Gastrocnemius medialis (tissue), 4 donors: ENCODE results near the gene DHX16. TPM values are rescaled to one million over a fixed set of nuclear protein-coding genes. Genes with fewer than 3 reads are reported as not detected.
"Not testable (repeated sequence)": the region's sequence is repeated elsewhere in the genome, so short reads cannot be mapped to it uniquely, and the experiment has no call there.

Experiments used
- ATAC-seq, 2 donors: fragments of 150-250 bp; one replicate each; pipeline ENCODE4 v1.9.1; 2016
- DNase-seq, 2 donors: peaks; one replicate each; pipeline ENCODE4 v3.0.0-alpha.2; 2019
- H3K27ac ChIP-seq, 4 donors: fragments of 200-600 bp; sonication (generic); 1 replicate in 1 of 4; 2 replicates in 3 of 4; pipeline ENCODE4 v1.5.1; 2016 to 2018; ENCODE audit warnings: mild to moderate bottlenecking in 2 of 4, moderate library complexity in 1 of 4
- H3K27me3 ChIP-seq, 3 donors: fragments of 200-600 bp; sonication (generic) in 2 of 3; 1 replicate in 1 of 3; 2 replicates in 2 of 3; pipeline versions ENCODE4 v1.5.1 to v1.6.0; 2016 to 2019; ENCODE audit warnings: mild to moderate bottlenecking in 1 of 3, moderate library complexity in 1 of 3
- H3K36me3 ChIP-seq, 2 donors: fragments of 200-600 bp; sonication (generic) in 1 of 2; one replicate each; pipeline ENCODE4 v1.5.1; 2017 to 2018
- H3K4me1 ChIP-seq, 2 donors: fragments of 200-600 bp; sonication (generic) in 1 of 2; one replicate each; pipeline ENCODE4 v1.5.1; 2016 to 2017; ENCODE audit warnings: mild to moderate bottlenecking in 2 of 2
- H3K4me3 ChIP-seq, 4 donors: fragments of 200-600 bp; sonication (generic) in 3 of 4; 1 replicate in 1 of 4; 2 replicates in 3 of 4; pipeline ENCODE4 v1.5.1; 2016 to 2019; ENCODE audit warnings: mild to moderate bottlenecking in 2 of 4
- H3K9me3 ChIP-seq, 3 donors: fragments of 200-600 bp; sonication (generic) in 2 of 3; 1 replicate in 1 of 3; 2 replicates in 2 of 3; pipeline ENCODE4 v1.5.1; 2016 to 2019
- CTCF ChIP-seq, 5 experiments: fragments of 450-650 bp in 3 of 5; fragments of 200-600 bp in 2 of 5; sonication (generic) in 2 of 5; IDR thresholded peaks in 4 of 5; conservative IDR thresholded peaks in 1 of 5; 1 replicate in 4 of 5; 2 replicates in 1 of 5; pipeline ENCODE4 v1.5.1; 2016 to 2019; ENCODE audit warnings: antibody characterized with exemption in 5 of 5, mild to moderate bottlenecking in 3 of 5, moderate library complexity in 3 of 5
- POLR2A ChIP-seq, 2 donors: fragments of 450-650 bp; IDR thresholded peaks; one replicate each; pipeline ENCODE4 v1.6.1; 2017; ENCODE audit warnings: antibody characterized with exemption in 2 of 2, mild to moderate bottlenecking in 2 of 2, moderate library complexity in 2 of 2
- in situ Hi-C, 4 donors: fragments of 200-750 bp; cut with MboI; loops; one replicate each; pipeline versions ENCODE4 v1.15.0 to v1.8.0; 2017; ENCODE audit warnings: low sequenced_read_pairs in 4 of 4
- intact Hi-C: fragments of 100-400 bp; cut with DNase I; formaldehyde crosslinking; loops from one replicate; pipeline ENCODE4 v1.15.1; 2023; ENCODE audit warnings: low total_unique reads
- total RNA-seq, 4 donors: library from RNA; depleted of rRNA; stranded (reverse); fragments of >200 nt; gene quantifications; one replicate each; pipeline versions ENCODE4 v1.1.0 to v1.2.3, GENCODE V29; 2016

The DHX16 gene
- total RNA-seq: 10 to 100 TPM; 39.1 to 74.8 (median 49.4) TPM

DNA sequence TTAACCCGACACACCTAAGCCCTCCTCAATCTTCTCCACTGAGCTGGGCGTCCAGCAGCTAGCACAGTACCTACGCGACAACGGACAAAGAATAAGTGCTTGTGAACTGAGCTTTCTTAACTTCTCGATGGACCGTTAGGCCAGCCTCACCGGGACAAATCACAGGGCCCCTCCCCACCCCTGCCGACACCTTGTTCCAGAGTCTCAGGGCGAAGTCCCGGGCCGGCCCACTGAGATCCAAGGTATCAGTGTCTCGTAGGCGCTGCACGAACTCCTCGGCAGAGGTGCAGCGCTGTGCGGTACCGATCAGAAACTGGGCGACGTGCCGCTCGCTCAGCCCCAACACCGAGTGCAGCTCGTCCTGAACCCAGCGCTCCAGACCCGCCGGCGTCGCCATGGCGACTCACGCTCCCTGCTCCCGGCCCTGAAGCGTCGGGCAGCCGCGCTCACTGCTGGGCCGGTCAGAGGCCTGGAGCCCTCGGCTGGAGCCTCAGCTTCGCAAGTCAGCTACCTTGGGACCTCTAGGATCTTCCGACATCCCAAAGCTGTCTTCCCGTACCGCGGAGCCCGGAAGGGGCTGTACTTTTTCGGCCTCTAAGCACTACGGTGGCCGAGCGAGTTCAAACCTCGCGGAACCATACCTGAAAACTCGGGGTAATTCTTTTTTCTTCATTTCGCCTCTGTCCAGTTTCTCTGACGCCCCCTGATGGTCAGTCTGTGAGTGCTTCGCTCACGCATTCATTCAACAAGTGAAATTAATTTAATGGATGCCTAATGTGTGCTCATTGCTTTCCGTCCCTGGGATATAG lies at the start of gene DHX16:
Gene DHX16 (minus strand): TSS at position 562 of the 809 bp plus-strand sequence. CDS start 165 bp downstream, at position 397.
- in situ Hi-C loops (loop anchor here in 1 of 4 donors (25.0 kb wide), 1 partner anchor 415 kb away; no protein-coding TSS in a partner anchor), intact Hi-C loops (loop anchor here (1.0 to 5.0 kb wide), 6 partner anchors 18 to 240 kb away; partner anchors contain the start of genes C6orf136, HLA-E, MRPS18B and NRM)
- ATAC-seq (peak; percentile 90 to 94), DNase-seq (peak; percentile 91 to 96)
- H3K4me1 ChIP-seq: peaks cover 15 to 18% of the 10 kb centered on the region in 2 donors
- H3K27me3 ChIP-seq: no peaks in the 10 kb centered on the region
- peaks cover 0 to 46% of the 10 kb centered on the region in 2 donors for H3K36me3 ChIP-seq
- H3K27ac ChIP-seq: peak within 1 kb of the TSS; percentile 78 to 88 (median 82)
- peak in 1 of 2 donors; percentile 30 for TF ChIP-seq POLR2A (IDR thresholded peaks at IDR 0.05)
- TF ChIP-seq CTCF (IDR thresholded peaks at IDR 0.05 in 4 of 5, conservative IDR thresholded peaks at IDR 0.05 in 1 of 5): peak; percentile 65 to 89 (median 86)
- no peaks in the 10 kb centered on the region for H3K9me3 ChIP-seq
- H3K4me3 ChIP-seq: peak within 1 kb of the TSS; percentile 78 to 95 (median 91)

GRCh38 chr6:30722025-30722279 lies 49.1 kb upstream of the DHX16 start:
- in situ Hi-C loops: loop anchor here (5.0 kb wide), 2 partner anchors 40 to 45 kb away; no protein-coding TSS in a partner anchor
- DNase-seq: peak in 1 of 2 donors; percentile 49
- peak overlapping the region; percentile 94 to 99 (median 97) for H3K27ac ChIP-seq
- intact Hi-C loops: loop anchor here (1.0 kb wide), 1 partner anchor 43 kb away; no protein-coding TSS in a partner anchor
- peaks cover 26% of the 10 kb centered on the region in 2 donors for H3K4me1 ChIP-seq
- ATAC-seq, H3K27me3 ChIP-seq, H3K9me3 ChIP-seq: not testable (repeated sequence)
- peaks cover 0 to 40% of the 10 kb centered on the region in 2 donors for H3K36me3 ChIP-seq
- peak overlapping the region; percentile 67 to 99 (median 76) for H3K4me3 ChIP-seq

DNA sequence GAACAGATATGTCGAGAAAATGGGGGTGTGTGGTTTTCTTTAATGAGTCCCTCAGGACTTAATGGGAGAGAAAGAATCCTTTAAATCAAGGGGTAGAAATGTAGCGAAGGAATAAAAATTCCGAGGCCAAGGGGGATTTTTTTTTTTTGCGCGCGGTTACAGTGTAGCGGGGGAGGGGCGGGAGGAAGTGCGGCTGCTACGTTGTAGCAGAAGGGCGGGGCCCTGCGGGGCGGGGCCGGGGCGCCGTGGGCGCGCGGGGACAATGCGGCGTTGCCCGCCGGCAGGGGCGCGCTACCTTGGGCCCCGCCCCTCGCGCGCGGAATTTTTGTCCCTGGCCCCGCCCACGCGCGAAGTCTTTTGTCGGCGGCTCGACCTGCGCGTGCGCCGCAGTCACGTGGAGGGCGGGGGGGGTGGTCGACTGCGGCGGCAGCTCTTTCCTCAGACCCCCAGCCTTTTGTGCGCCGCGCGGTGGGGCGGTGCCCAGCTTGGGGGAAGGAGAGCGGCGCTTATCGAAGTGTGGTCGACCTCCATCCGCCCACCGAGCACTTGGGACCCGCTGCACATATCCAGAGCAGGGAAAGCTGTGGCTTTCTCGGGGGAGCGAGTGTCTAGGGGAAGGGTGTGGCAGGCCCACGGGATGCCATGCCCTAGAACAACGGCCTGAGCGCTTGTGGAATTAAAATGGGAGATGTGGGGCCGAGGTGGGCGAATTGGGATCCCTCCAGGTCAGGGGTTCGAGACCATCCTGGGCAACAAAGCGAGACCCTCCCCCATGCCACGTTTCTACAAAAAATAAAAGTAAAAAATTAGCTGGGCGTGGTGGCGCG lies 48.6 kb upstream of the DHX16 start:
- H3K27me3 ChIP-seq: no peaks in the 10 kb centered on the region
- peak overlapping the region; percentile 68 to 99 (median 81) for H3K4me3 ChIP-seq
- peaks cover 0 to 37% of the 10 kb centered on the region in 2 donors for H3K36me3 ChIP-seq
- H3K4me1 ChIP-seq: peaks cover 30% of the 10 kb centered on the region in 2 donors
- in situ Hi-C loops (loop anchor here (5.0 kb wide), 2 partner anchors 39 to 44 kb away; no protein-coding TSS in a partner anchor), intact Hi-C loops (loop anchor here (1.0 to 2.0 kb wide), 3 partner anchors 21 to 151 kb away; partner anchors contain the start of genes ABCF1 and FLOT1)
- peak; percentile 39 to 40 for TF ChIP-seq POLR2A (IDR thresholded peaks at IDR 0.05)
- peak; percentile 34 to 75 (median 52) for TF ChIP-seq CTCF (IDR thresholded peaks at IDR 0.05 in 4 of 5, conservative IDR thresholded peaks at IDR 0.05 in 1 of 5)
- H3K9me3 ChIP-seq: no peaks in the 10 kb centered on the region
- H3K27ac ChIP-seq: peak overlapping the region; percentile 94 to 99 (median 97)
- DNase-seq: peak; percentile 80 to 88
- peak; percentile 45 to 46 for ATAC-seq

DNA sequence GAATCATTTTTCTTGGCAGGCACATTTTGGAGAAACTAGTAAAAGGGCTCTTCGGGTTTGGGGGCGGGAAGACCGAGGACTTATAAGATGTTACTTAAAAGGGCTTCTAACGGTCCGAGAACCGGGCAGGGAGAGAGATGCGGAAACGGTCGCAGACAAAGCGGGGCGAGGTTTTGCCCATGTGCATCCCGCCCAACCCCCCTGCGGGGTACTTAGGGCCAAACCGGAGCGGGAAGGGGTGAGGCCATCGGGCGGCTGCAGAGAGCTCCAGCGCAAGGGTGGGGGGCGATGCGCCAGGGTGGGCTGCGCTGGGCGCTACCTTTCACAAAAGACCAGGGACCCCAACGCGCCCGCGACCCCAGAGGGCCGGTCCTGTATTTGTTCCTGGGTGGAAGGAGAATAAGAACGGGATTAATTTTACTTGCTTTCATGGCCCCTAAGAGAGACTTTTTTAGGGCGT lies 48.0 kb upstream of the DHX16 start:
- TF ChIP-seq CTCF (IDR thresholded peaks at IDR 0.05 in 4 of 5, conservative IDR thresholded peaks at IDR 0.05 in 1 of 5) (no peak), POLR2A (IDR thresholded peaks at IDR 0.05) (no peak)
- Histone ChIP-seq H3K4me3 (peak overlapping the region; percentile 68 to 99 (median 81)), H3K27me3 (no peaks in the 10 kb centered on the region), H3K36me3 (peaks cover 0 to 31% of the 10 kb centered on the region in 2 donors), H3K9me3 (no peaks in the 10 kb centered on the region), H3K27ac (peak overlapping the region; percentile 94 to 99 (median 97)), H3K4me1 (peaks cover 32 to 33% of the 10 kb centered on the region in 2 donors)
- DNase-seq (peak; percentile 64 to 79), ATAC-seq (peak; percentile 19 to 24)
- intact Hi-C loops (loop anchor here (1.0 to 2.0 kb wide), 3 partner anchors 22 to 150 kb away; partner anchors contain the start of genes ABCF1, FLOT1, MRPS18B and PPP1R10), in situ Hi-C loops (loop anchor here (5.0 kb wide), 2 partner anchors 38 to 43 kb away; no protein-coding TSS in a partner anchor)
